HG02973 (cell line): ENCODE results near the gene TMEM127.
"Not testable (repeated sequence)": the region's sequence is repeated elsewhere in the genome, so short reads cannot be mapped to it uniquely, and the experiment has no call there.

ENCODE experiments used
- ATAC-seq: cut with Tn5 transposase; IDR thresholded peaks from one replicate; pipeline ENCODE4 v1.9.1; 2021; ENCODE audit warnings: moderate library complexity; ENCODE audit not compliant: unreplicated experiment

The TMEM127 gene

GRCh38 chr2:96264656-96265348 lies 995 bp downstream of the TMEM127 start:
- ATAC-seq: no peak

GRCh38 chr2:96264086-96264485 lies 1.7 kb downstream of the TMEM127 start:
- no peak for ATAC-seq

- no peak for ATAC-seq
Measured at GRCh38 chr2:96262306-96262705, 3.5 kb downstream of the TMEM127 start.

- no peak for ATAC-seq
Measured at GRCh38 chr2:96261328-96262003, 4.3 kb downstream of the TMEM127 start.

GRCh38 chr2:96260387-96261260 lies 5.2 kb downstream of the TMEM127 start:
- no peak for ATAC-seq

- no peak for ATAC-seq
Measured at GRCh38 chr2:96259497-96259921, 6.3 kb downstream of the TMEM127 start.

GRCh38 chr2:96258166-96259022 lies 7.4 kb downstream of the TMEM127 start:
- ATAC-seq: no peak

GRCh38 chr2:96257744-96258143 lies 8.1 kb downstream of the TMEM127 start:
- not testable (repeated sequence) for ATAC-seq

GRCh38 chr2:96256611-96257113 lies 9.1 kb downstream of the TMEM127 start:
- ATAC-seq: no peak

GRCh38 chr2:96254571-96254970 lies 11.2 kb downstream of the TMEM127 start:
- ATAC-seq: no peak

GRCh38 chr2:96253006-96253405 lies 12.8 kb downstream of the TMEM127 start:
- ATAC-seq: no peak

- no peak for ATAC-seq
Measured at GRCh38 chr2:96252526-96252925, 13.3 kb downstream of the TMEM127 start.

- ATAC-seq: no peak
Measured at GRCh38 chr2:96251721-96252292, 14.0 kb downstream of the TMEM127 start.

GRCh38 chr2:96250188-96250587 lies 15.6 kb downstream of the TMEM127 start:
- ATAC-seq: no peak

GRCh38 chr2:96249654-96250053 lies 16.1 kb downstream of the TMEM127 start:
- no peak for ATAC-seq

- no peak for ATAC-seq
Measured at GRCh38 chr2:96248624-96249023, 17.2 kb downstream of the TMEM127 start.

- ATAC-seq: no peak
Measured at GRCh38 chr2:96247896-96248295, 17.9 kb downstream of the TMEM127 start.

- ATAC-seq: no peak
Measured at GRCh38 chr2:96247009-96247408, 18.8 kb downstream of the TMEM127 start.

GRCh38 chr2:96245609-96246390 lies 20.0 kb downstream of the TMEM127 start:
- ATAC-seq: no peak
